GM12878 (cell line): ENCODE measurements around the gene WWC2.

ENCODE experiments used
- CHD1 ChIP-seq: IDR thresholded peaks from 2 replicates; pipeline ENCODE4 v1.6.1; 2012; ENCODE audit warnings: low read depth, low read length, improper control_type of control experiment
- CREB1 ChIP-seq: IDR thresholded peaks from 2 replicates; pipeline ENCODE4 v1.6.1; 2012; ENCODE audit warnings: low read depth, mild to moderate bottlenecking, inconsistent platforms
- EZH2 ChIP-seq: IDR thresholded peaks from 2 replicates; pipeline ENCODE4 v1.6.1; 2012; ENCODE audit warnings: low read depth, mild to moderate bottlenecking, control low read depth, inconsistent platforms, low read length, borderline replicate concordance; ENCODE audit not compliant: control insufficient read depth
- FOXK2 ChIP-seq: fragments of 450-650 bp; IDR thresholded peaks from 2 replicates; pipeline ENCODE4 v1.6.1; 2017; ENCODE audit warnings: mild to moderate bottlenecking, moderate library complexity
- HDGF ChIP-seq: fragments of 450-650 bp; IDR thresholded peaks from 2 replicates; pipeline ENCODE4 v1.6.1; 2016; ENCODE audit warnings: antibody characterized with exemption
- POLR2A ChIP-seq: IDR thresholded peaks from 2 replicates; pipeline ENCODE4 v1.6.1; 2011; ENCODE audit warnings: low read depth, mild to moderate bottlenecking, low read length
- POLR2AphosphoS2 ChIP-seq: IDR thresholded peaks from 2 replicates; pipeline ENCODE4 v1.6.1; 2011; ENCODE audit warnings: low read depth, mild to moderate bottlenecking, low read length, improper control_type of control experiment, moderate library complexity
- RBBP5 ChIP-seq: fragments of 200-600 bp; sonication (generic); conservative IDR thresholded peaks from 2 replicates; pipeline ENCODE4 v1.6.1; 2016
- SIN3A ChIP-seq: IDR thresholded peaks from 2 replicates; pipeline ENCODE4 v1.6.1; 2012; ENCODE audit warnings: low read depth, low read length, improper control_type of control experiment
- SRF ChIP-seq, 2 experiments: IDR thresholded peaks; 2 replicates each; pipeline ENCODE4 v1.6.1; 2011; ENCODE audit warnings: low read depth in 2 of 2, low read length in 2 of 2, mild to moderate bottlenecking in 1 of 2, moderate library complexity in 1 of 2
- TF ChIP-seq, protein P1 (sequence below): fragments of 450-650 bp; IDR thresholded peaks from 2 replicates; pipeline ENCODE4 v1.6.1; 2017; ENCODE audit warnings: antibody characterized with exemption, mild to moderate bottlenecking, moderate library complexity
- TF ChIP-seq, protein P2 (sequence below), 3 experiments: IDR thresholded peaks in 2 of 3; conservative IDR thresholded peaks in 1 of 3; 2 replicates each; pipeline ENCODE4 v1.5.1; 2011; ENCODE audit warnings: low read depth in 3 of 3, low read length in 3 of 3, mild to moderate bottlenecking in 3 of 3, control low read depth in 2 of 3, moderate library complexity in 2 of 3, inconsistent platforms in 1 of 3, mixed read lengths in 1 of 3; ENCODE audit not compliant: control insufficient read depth in 2 of 3, insufficient read depth in 1 of 3; ENCODE audit errors: extremely low read depth in 1 of 3
- TF ChIP-seq, protein P3 (sequence below): fragments of 450-650 bp; IDR thresholded peaks from 2 replicates; pipeline ENCODE4 v1.6.1; 2016; ENCODE audit warnings: mild to moderate bottlenecking, moderate library complexity, borderline replicate concordance

DNA sequence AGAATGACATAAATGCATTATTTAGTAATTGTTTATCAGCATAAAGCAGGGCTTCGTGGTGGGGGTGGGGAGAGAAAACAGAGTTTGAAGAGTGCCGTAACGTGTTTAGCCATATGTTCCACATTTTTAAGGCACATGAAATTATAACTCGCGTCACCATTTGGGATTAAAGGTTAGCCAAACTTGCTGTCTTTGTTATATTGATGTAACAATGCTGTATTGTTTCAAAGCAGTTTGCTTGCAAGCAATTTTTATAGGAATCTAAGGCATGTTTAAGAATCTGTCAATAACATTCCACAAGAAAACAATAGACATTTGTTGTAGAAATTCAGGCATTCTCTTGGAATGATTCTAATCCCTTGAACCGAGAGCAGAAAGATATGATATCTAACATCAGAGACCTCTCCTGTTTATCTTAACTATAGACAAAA is 142.7 kb downstream of the WWC2 start:
- TF ChIP-seq POLR2AphosphoS2 (no peak), SIN3A (no peak), FOXK2 (no peak), CHD1 (no peak), CREB1 (no peak), POLR2A (no peak), RBBP5 (no peak), HDGF (no peak), EZH2 (no peak), SRF (IDR thresholded peaks at IDR 0.05; ENCODE audit: low read depth in 2 of 2, low read length in 2 of 2) (no peak)
- TF ChIP-seq, protein P1, sequence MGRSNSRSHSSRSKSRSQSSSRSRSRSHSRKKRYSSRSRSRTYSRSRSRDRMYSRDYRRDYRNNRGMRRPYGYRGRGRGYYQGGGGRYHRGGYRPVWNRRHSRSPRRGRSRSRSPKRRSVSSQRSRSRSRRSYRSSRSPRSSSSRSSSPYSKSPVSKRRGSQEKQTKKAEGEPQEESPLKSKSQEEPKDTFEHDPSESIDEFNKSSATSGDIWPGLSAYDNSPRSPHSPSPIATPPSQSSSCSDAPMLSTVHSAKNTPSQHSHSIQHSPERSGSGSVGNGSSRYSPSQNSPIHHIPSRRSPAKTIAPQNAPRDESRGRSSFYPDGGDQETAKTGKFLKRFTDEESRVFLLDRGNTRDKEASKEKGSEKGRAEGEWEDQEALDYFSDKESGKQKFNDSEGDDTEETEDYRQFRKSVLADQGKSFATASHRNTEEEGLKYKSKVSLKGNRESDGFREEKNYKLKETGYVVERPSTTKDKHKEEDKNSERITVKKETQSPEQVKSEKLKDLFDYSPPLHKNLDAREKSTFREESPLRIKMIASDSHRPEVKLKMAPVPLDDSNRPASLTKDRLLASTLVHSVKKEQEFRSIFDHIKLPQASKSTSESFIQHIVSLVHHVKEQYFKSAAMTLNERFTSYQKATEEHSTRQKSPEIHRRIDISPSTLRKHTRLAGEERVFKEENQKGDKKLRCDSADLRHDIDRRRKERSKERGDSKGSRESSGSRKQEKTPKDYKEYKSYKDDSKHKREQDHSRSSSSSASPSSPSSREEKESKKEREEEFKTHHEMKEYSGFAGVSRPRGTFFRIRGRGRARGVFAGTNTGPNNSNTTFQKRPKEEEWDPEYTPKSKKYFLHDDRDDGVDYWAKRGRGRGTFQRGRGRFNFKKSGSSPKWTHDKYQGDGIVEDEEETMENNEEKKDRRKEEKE = no peak
- TF ChIP-seq, protein P2, sequence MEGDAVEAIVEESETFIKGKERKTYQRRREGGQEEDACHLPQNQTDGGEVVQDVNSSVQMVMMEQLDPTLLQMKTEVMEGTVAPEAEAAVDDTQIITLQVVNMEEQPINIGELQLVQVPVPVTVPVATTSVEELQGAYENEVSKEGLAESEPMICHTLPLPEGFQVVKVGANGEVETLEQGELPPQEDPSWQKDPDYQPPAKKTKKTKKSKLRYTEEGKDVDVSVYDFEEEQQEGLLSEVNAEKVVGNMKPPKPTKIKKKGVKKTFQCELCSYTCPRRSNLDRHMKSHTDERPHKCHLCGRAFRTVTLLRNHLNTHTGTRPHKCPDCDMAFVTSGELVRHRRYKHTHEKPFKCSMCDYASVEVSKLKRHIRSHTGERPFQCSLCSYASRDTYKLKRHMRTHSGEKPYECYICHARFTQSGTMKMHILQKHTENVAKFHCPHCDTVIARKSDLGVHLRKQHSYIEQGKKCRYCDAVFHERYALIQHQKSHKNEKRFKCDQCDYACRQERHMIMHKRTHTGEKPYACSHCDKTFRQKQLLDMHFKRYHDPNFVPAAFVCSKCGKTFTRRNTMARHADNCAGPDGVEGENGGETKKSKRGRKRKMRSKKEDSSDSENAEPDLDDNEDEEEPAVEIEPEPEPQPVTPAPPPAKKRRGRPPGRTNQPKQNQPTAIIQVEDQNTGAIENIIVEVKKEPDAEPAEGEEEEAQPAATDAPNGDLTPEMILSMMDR (IDR thresholded peaks at IDR 0.05 in 2 of 3, conservative IDR thresholded peaks at IDR 0.05 in 1 of 3; ENCODE audit: control insufficient read depth in 2 of 3, extremely low read depth in 1 of 3, insufficient read depth in 1 of 3, low read depth in 3 of 3, low read length in 3 of 3) = no peak
- TF ChIP-seq, protein P3, sequence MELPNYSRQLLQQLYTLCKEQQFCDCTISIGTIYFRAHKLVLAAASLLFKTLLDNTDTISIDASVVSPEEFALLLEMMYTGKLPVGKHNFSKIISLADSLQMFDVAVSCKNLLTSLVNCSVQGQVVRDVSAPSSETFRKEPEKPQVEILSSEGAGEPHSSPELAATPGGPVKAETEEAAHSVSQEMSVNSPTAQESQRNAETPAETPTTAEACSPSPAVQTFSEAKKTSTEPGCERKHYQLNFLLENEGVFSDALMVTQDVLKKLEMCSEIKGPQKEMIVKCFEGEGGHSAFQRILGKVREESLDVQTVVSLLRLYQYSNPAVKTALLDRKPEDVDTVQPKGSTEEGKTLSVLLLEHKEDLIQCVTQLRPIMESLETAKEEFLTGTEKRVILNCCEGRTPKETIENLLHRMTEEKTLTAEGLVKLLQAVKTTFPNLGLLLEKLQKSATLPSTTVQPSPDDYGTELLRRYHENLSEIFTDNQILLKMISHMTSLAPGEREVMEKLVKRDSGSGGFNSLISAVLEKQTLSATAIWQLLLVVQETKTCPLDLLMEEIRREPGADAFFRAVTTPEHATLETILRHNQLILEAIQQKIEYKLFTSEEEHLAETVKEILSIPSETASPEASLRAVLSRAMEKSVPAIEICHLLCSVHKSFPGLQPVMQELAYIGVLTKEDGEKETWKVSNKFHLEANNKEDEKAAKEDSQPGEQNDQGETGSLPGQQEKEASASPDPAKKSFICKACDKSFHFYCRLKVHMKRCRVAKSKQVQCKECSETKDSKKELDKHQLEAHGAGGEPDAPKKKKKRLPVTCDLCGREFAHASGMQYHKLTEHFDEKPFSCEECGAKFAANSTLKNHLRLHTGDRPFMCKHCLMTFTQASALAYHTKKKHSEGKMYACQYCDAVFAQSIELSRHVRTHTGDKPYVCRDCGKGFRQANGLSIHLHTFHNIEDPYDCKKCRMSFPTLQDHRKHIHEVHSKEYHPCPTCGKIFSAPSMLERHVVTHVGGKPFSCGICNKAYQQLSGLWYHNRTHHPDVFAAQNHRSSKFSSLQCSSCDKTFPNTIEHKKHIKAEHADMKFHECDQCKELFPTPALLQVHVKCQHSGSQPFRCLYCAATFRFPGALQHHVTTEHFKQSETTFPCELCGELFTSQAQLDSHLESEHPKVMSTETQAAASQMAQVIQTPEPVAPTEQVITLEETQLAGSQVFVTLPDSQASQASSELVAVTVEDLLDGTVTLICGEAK = no peak
